ENCODE results near the gene GNG11. TPM values are rescaled to one million over a fixed set of nuclear protein-coding genes. Genes with fewer than 3 reads are reported as not detected.

The GNG11 gene
- total and polyA plus RNA-seq, 10 of the 15 experiments (the other 5 are each of a cell fraction or from before 2014, with no cell fraction given), result 0.15 to 2.4 (median 0.84) TPM

GRCh38 chr7:93943816-93944540 lies 22.4 kb downstream of the GNG11 start:
- Histone ChIP-seq H3K79me2 (ENCODE audit: control insufficient read depth, insufficient read depth, low read length) (no peaks in the 10 kb centered on the region), H3K36me3 (ENCODE audit: control insufficient read depth in 2 of 2, insufficient read depth in 2 of 2, low read length in 1 of 2) (no peaks in the 10 kb centered on the region), H2AFZ (ENCODE audit: control insufficient read depth, low read depth, low read length) (no peak overlapping the region), H3K4me1 (ENCODE audit: control insufficient read depth, insufficient read depth, low read length) (no peaks in the 10 kb centered on the region), H3K27me3 (replicated peaks in 1 of 2; ENCODE audit: control insufficient read depth in 2 of 2, insufficient read depth in 2 of 2, low read length in 1 of 2) (no peaks in the 10 kb centered on the region), H4K20me1 (ENCODE audit: control insufficient read depth, insufficient read depth) (no peaks in the 10 kb centered on the region), H3K27ac (ENCODE audit: control insufficient read depth, insufficient read depth) (no peak overlapping the region), H3K9ac (ENCODE audit: control insufficient read depth, insufficient read depth, low read length) (no peak overlapping the region), H3K4me3 (no peak overlapping the region), H3K9me3 (replicated peaks; ENCODE audit: control insufficient read depth, insufficient read depth, low read length) (no peaks in the 10 kb centered on the region; the same call in 2 of the 3 replicates), H3K4me2 (ENCODE audit: control insufficient read depth, insufficient read depth) (no peak overlapping the region)
- ChIA-PET POLR2A (no interaction called here), RAD21 (ENCODE audit: unreplicated experiment) (no interaction called here), CTCF (no interaction called here), SMC1A (ENCODE audit: uncharacterized antibody, unreplicated experiment) (no interaction called here)
- TF ChIP-seq SMC3 (IDR thresholded peaks at IDR 0.05; ENCODE audit: borderline replicate concordance, low read length) (no peak), MTA2 (IDR thresholded peaks at IDR 0.05; ENCODE audit: low read depth) (no peak), TBL1XR1 (IDR thresholded peaks at IDR 0.05; ENCODE audit: low read depth, low read length) (no peak), SREBF2 (IDR thresholded peaks at IDR 0.05; ENCODE audit: low read length) (no peak), BACH1 (IDR thresholded peaks at IDR 0.05; ENCODE audit: borderline replicate concordance) (no peak), EZH2 (IDR thresholded peaks at IDR 0.05; ENCODE audit: borderline replicate concordance, control insufficient read depth, low read depth, low read length) (no peak), ZNF274 (IDR thresholded peaks at IDR 0.05; ENCODE audit: insufficient read depth, insufficient read length) (no peak), MEF2B (IDR thresholded peaks at IDR 0.05; ENCODE audit: partially characterized antibody, poor library complexity, severe bottlenecking) (no peak), SMAD1 (IDR thresholded peaks at IDR 0.05; ENCODE audit: low read depth, partially characterized antibody) (no peak), NR2F1 (conservative IDR thresholded peaks at IDR 0.05) (no peak), RB1 (IDR thresholded peaks at IDR 0.05; ENCODE audit: borderline replicate concordance) (no peak), ZNF622 (IDR thresholded peaks at IDR 0.05) (no peak), BCL3 (IDR thresholded peaks at IDR 0.05; ENCODE audit: borderline replicate concordance, insufficient read depth, low read depth, low read length, poor library complexity, severe bottlenecking) (no peak), EED (IDR thresholded peaks at IDR 0.05; ENCODE audit: low read depth) (no peak), ESRRA (IDR thresholded peaks at IDR 0.05; ENCODE audit: low read length) (no peak), IKZF2 (IDR thresholded peaks at IDR 0.05) (no peak), TCF12 (IDR thresholded peaks at IDR 0.05; ENCODE audit: low read depth, low read length) (no peak), RCOR1 (conservative IDR thresholded peaks at IDR 0.05; ENCODE audit: low read depth, low read length) (no peak)
- DNase-seq (ENCODE audit: low read depth, low spot score) (no peak), ATAC-seq (no peak), FAIRE-seq (no peak)
- no TSS peak for BruUV-seq (replicated peaks)
- WGBS (ENCODE audit: insufficient coverage, insufficient replicate concordance, low lambda C conversion rate, missing lambda C conversion rate), result 29% methylated on average over 4 of the region's 4 CpGs
- in situ Hi-C loops (cut with MboI) (no loop called here), intact Hi-C loops (cut with micrococcal nuclease; ENCODE audit: unreplicated experiment) (no loop called here)

Measured in GM12878 (cell line).